Dermis blood vessel endothelial cell (primary cell): ENCODE results near the gene SYT1. TPM values are rescaled to one million over a fixed set of nuclear protein-coding genes. Genes with fewer than 3 reads are reported as not detected.

Source experiments
- DNase-seq: peaks from one replicate; pipeline ENCODE4 v3.0.0; 2010
- total RNA-seq: library from RNA; depleted of rRNA; stranded (reverse); fragments of >200 nt; gene quantifications from 2 replicates; pipeline ENCODE4 v1.2.3, GENCODE V29; 2014

Gene SYT1
- total RNA-seq, 1 donor from 2014 or later, result 9.7 TPM

- peak; percentile 79 for DNase-seq
Observed at GRCh38 chr12:79063258-79063657, 198.7 kb downstream of the SYT1 start.

GRCh38 chr12:79067977-79068376 lies 203.4 kb downstream of the SYT1 start:
- no peak for DNase-seq

GRCh38 chr12:79069009-79069408 lies 204.4 kb downstream of the SYT1 start:
- no peak for DNase-seq

GRCh38 chr12:79071498-79071897 lies 206.9 kb downstream of the SYT1 start:
- DNase-seq, result no peak

- DNase-seq, result no peak
Observed at GRCh38 chr12:79073506-79073905, 208.9 kb downstream of the SYT1 start.

GRCh38 chr12:79082595-79082994 lies 218.0 kb downstream of the SYT1 start:
- no peak for DNase-seq

- peak; percentile 4 for DNase-seq
Observed at GRCh38 chr12:79083181-79083580, 218.6 kb downstream of the SYT1 start.

- no peak for DNase-seq
Observed at GRCh38 chr12:79085106-79085682, 220.6 kb downstream of the SYT1 start.

- no peak for DNase-seq
Observed at GRCh38 chr12:79086541-79087296, 222.1 kb downstream of the SYT1 start.

GRCh38 chr12:79098530-79098929 lies 234.0 kb downstream of the SYT1 start:
- DNase-seq, result no peak

- no peak for DNase-seq
Observed at GRCh38 chr12:79108962-79109361, 244.4 kb downstream of the SYT1 start.

GRCh38 chr12:79114896-79115295 lies 250.3 kb downstream of the SYT1 start:
- DNase-seq, result no peak

- DNase-seq, result no peak
Observed at GRCh38 chr12:79115743-79116142, 251.2 kb downstream of the SYT1 start.

GRCh38 chr12:79119796-79120195 lies 255.2 kb downstream of the SYT1 start:
- no peak for DNase-seq

- peak; percentile 11 for DNase-seq
Observed at GRCh38 chr12:79121486-79121885, 256.9 kb downstream of the SYT1 start.

- DNase-seq, result no peak
Observed at GRCh38 chr12:79124385-79124784, 259.8 kb downstream of the SYT1 start.

- DNase-seq, result no peak
Observed at GRCh38 chr12:79125358-79125757, 260.8 kb downstream of the SYT1 start.

- DNase-seq, result peak; percentile 30
Observed at GRCh38 chr12:79127271-79127751, 262.7 kb downstream of the SYT1 start.

- no peak for DNase-seq
Observed at GRCh38 chr12:79128956-79129355, 264.4 kb downstream of the SYT1 start.

- DNase-seq, result no peak
Observed at GRCh38 chr12:79138872-79139271, 274.3 kb downstream of the SYT1 start.

- no peak for DNase-seq
Observed at GRCh38 chr12:79140711-79141110, 276.1 kb downstream of the SYT1 start.

GRCh38 chr12:79141776-79142175 lies 277.2 kb downstream of the SYT1 start:
- DNase-seq, result no peak

- DNase-seq, result no peak
Observed at GRCh38 chr12:79143803-79144202, 279.2 kb downstream of the SYT1 start.

GRCh38 chr12:79151956-79152355 lies 287.4 kb downstream of the SYT1 start:
- DNase-seq, result no peak
